ENCODE data around the gene ANXA11.

The ANXA11 gene

GRCh38 chr10:80200687-80201086, 4.7 kb downstream of the ANXA11 start:
- TF ChIP-seq CTCF (IDR thresholded peaks at IDR 0.05; ENCODE audit: extremely low read depth, insufficient read depth, missing control alignments), result no peak
- in situ Hi-C loops (cut with MboI; ENCODE audit: low pct_unique_long_range_greater_than_20kb, low sequenced_read_pairs, unreplicated experiment), result no loop called here
- DNase-seq (ENCODE audit: low spot score), result no peak

- TF ChIP-seq CTCF (IDR thresholded peaks at IDR 0.05; ENCODE audit: extremely low read depth, insufficient read depth, missing control alignments), result no peak
- in situ Hi-C loops (cut with MboI; ENCODE audit: low pct_unique_long_range_greater_than_20kb, low sequenced_read_pairs, unreplicated experiment), result no loop called here
- no peak for DNase-seq (ENCODE audit: low spot score)
Observed at GRCh38 chr10:80200259-80200658, 5.1 kb downstream of the ANXA11 start.

GRCh38 chr10:80199828-80200227, 5.5 kb downstream of the ANXA11 start:
- in situ Hi-C loops (cut with MboI; ENCODE audit: low pct_unique_long_range_greater_than_20kb, low sequenced_read_pairs, unreplicated experiment), result no loop called here
- TF ChIP-seq CTCF (IDR thresholded peaks at IDR 0.05; ENCODE audit: extremely low read depth, insufficient read depth, missing control alignments), result no peak
- DNase-seq (ENCODE audit: low spot score), result no peak

GRCh38 chr10:80197972-80198916, 7.1 kb downstream of the ANXA11 start:
- no peak for TF ChIP-seq CTCF (IDR thresholded peaks at IDR 0.05; ENCODE audit: extremely low read depth, insufficient read depth, missing control alignments)
- no peak for DNase-seq (ENCODE audit: low spot score)
- in situ Hi-C loops (cut with MboI; ENCODE audit: low pct_unique_long_range_greater_than_20kb, low sequenced_read_pairs, unreplicated experiment), result no loop called here

- no peak for TF ChIP-seq CTCF (IDR thresholded peaks at IDR 0.05; ENCODE audit: extremely low read depth, insufficient read depth, missing control alignments)
- DNase-seq (ENCODE audit: low spot score), result no peak
- in situ Hi-C loops (cut with MboI; ENCODE audit: low pct_unique_long_range_greater_than_20kb, low sequenced_read_pairs, unreplicated experiment), result no loop called here
Observed at GRCh38 chr10:80196950-80197315, 8.4 kb downstream of the ANXA11 start.

- in situ Hi-C loops (cut with MboI; ENCODE audit: low pct_unique_long_range_greater_than_20kb, low sequenced_read_pairs, unreplicated experiment), result no loop called here
- DNase-seq (ENCODE audit: low spot score), result no peak
- no peak for TF ChIP-seq CTCF (IDR thresholded peaks at IDR 0.05; ENCODE audit: extremely low read depth, insufficient read depth, missing control alignments)
Observed at GRCh38 chr10:80196270-80196949, 8.9 kb downstream of the ANXA11 start.

All from GM13977 (cell line).